K562 (cell line): ENCODE measurements around the gene CBFA2T2. TPM values are rescaled to one million over a fixed set of nuclear protein-coding genes. Genes with fewer than 3 reads are reported as not detected.

ENCODE experiments used
- CEBPZ ChIP-seq: fragments of 150-350 bp; IDR thresholded peaks from 2 replicates; pipeline ENCODE4 v1.6.1; 2014; ENCODE audit warnings: low read depth, mild to moderate bottlenecking, low read length, borderline replicate concordance
- CLOCK ChIP-seq: fragments of 250-450 bp; sonication (Bioruptor Pico); IDR thresholded peaks from 2 replicates; pipeline ENCODE4 v1.4.0; 2020; ENCODE audit warnings: mild to moderate bottlenecking, moderate library complexity, borderline replicate concordance
- FOXJ3 ChIP-seq: sonication (generic); formaldehyde crosslinking; IDR thresholded peaks from 2 replicates; pipeline ENCODE4 v1.4.0; 2020; ENCODE audit warnings: mild to moderate bottlenecking, missing genetic modification reagents
- JUND ChIP-seq, 2 experiments: IDR thresholded peaks; 2 replicates in 1 of 2; 3 replicates in 1 of 2; pipeline ENCODE4 v1.6.1; 2011; ENCODE audit warnings: borderline replicate concordance in 2 of 2, low read depth in 2 of 2, low read length in 2 of 2, improper control_type of control experiment in 1 of 2, missing biosample characterization in 1 of 2, missing genetic modification characterization in 1 of 2, missing genetic modification reagents in 1 of 2
- NCOA4 ChIP-seq: fragments of 450-650 bp; IDR thresholded peaks from 2 replicates; pipeline ENCODE4 v1.6.1; 2018; ENCODE audit warnings: mild to moderate bottlenecking; ENCODE audit not compliant: partially characterized antibody
- NFE2 ChIP-seq: IDR thresholded peaks from 2 replicates; pipeline ENCODE4 v1.6.1; 2014; ENCODE audit warnings: antibody characterized with exemption, low read depth
- RREB1 ChIP-seq: fragments of 250-450 bp; sonication (Bioruptor Pico); IDR thresholded peaks from 2 replicates; pipeline ENCODE4 v1.4.0; 2020
- TCF15 ChIP-seq: fragments of 250-450 bp; sonication (Bioruptor Pico); IDR thresholded peaks from 2 replicates; pipeline ENCODE4 v1.8.0; 2022; ENCODE audit warnings: moderate library complexity, mild to moderate bottlenecking, inconsistent platforms
- TRIM28 ChIP-seq: fragments of 450-650 bp; IDR thresholded peaks from 2 replicates; pipeline ENCODE4 v1.6.1; 2017
- ZBTB1 ChIP-seq: sonication (generic); formaldehyde crosslinking; IDR thresholded peaks from 2 replicates; pipeline ENCODE4 v1.8.1; 2023; ENCODE audit warnings: missing genetic modification reagents, low read depth, mild to moderate bottlenecking, borderline replicate concordance
- ZC3H8 ChIP-seq: fragments of 450-650 bp; IDR thresholded peaks from 2 replicates; pipeline ENCODE4 v1.6.1; 2017
- ZNF639 ChIP-seq, 2 experiments: fragments of 200-800 bp in 1 of 2; sonication (Bioruptor generic) in 1 of 2; sonication (generic) in 1 of 2; formaldehyde crosslinking in 1 of 2; IDR thresholded peaks in 1 of 2; conservative IDR thresholded peaks in 1 of 2; 2 replicates each; pipeline versions ENCODE4 v1.5.0 to v1.6.1; 2016 to 2020; ENCODE audit warnings: missing compliant biosample characterization in 1 of 2, missing genetic modification characterization in 1 of 2, missing genetic modification reagents in 1 of 2
- polyA plus RNA-seq, 8 experiments: library from polyadenylated mRNA; depleted of rRNA in 4 of 8; stranded (reverse) in 5 of 8; unstranded in 3 of 8; fragments of >200 nt; fragmentation: Nextera tagmentation in 2 of 8; fragmentation: Illumina TruSeq in 1 of 8; extraction: Ambion mirVana in 2 of 8; extraction: Trizol in 1 of 8; gene quantifications; 2 replicates each; pipeline versions ENCODE4 v1.2.1 to v1.2.3, GENCODE V29; 2011 to 2014; ENCODE audit warnings: inconsistent platforms in 1 of 8, missing spikeins in 1 of 8
- total RNA-seq, 7 experiments: library from RNA; depleted of rRNA in 6 of 7; stranded (reverse); fragments of >200 nt in 6 of 7; fragmentation: Illumina TruSeq in 2 of 7; extraction: Trizol in 2 of 7; gene quantifications; 2 replicates each; pipeline versions ENCODE4 v1.2.1 to v1.2.3, GENCODE V29; 2011 to 2021; ENCODE audit warnings: low replicate concordance in 1 of 7

The CBFA2T2 gene
- total and polyA plus RNA-seq, 9 of the 15 experiments (the other 6 are each of a cell fraction or from before 2014, with no cell fraction given) = 0.27 to 9.6 (median 5.8) TPM

GRCh38 chr20:33689973-33690372 is 200.1 kb downstream of the CBFA2T2 start (continued):
- TF ChIP-seq ZNF639 (CRISPR knock-in tag; conservative IDR thresholded peaks at IDR 0.05 in 1 of 2, IDR thresholded peaks at IDR 0.05 in 1 of 2) (peak in 1 of 2 experiments; percentile 74; a peak in 2 of 4 replicates), ZC3H8 (no peak), TRIM28 (no peak), FOXJ3 (no peak), TCF15 (CRISPR knock-in tag) (no peak), CEBPZ (no peak), NFE2 (peak; percentile 34; the same call in 1 of the 2 replicates), CLOCK (no peak), ZBTB1 (CRISPR knock-in tag) (no peak), JUND (IDR thresholded peaks at IDR 0.05; ENCODE audit: borderline replicate concordance, low read depth, low read length) (peak; percentile 95), JUND (tag; IDR thresholded peaks at IDR 0.05; ENCODE audit: borderline replicate concordance, low read depth, low read length) (peak; percentile 87; the same call in 1 of the 3 replicates), RREB1 (CRISPR knock-in tag) (no peak), NCOA4 (no peak)
